Common myeloid progenitor, CD34-positive (primary cell): ENCODE data around the gene TENM4.
"Not testable (repeated sequence)": the region's sequence is repeated elsewhere in the genome, so short reads cannot be mapped to it uniquely, and the experiment has no call there.

Source experiments
- CTCF ChIA-PET: fragments of 350-600 bp; sonication (Branson Sonifier 250); formaldehyde crosslinking; loops from one replicate; lab custom pipeline; 2021; ENCODE audit warnings: antibody characterized with exemption; lab: Charles Lee
- POLR2A ChIA-PET: fragments of 350-600 bp; sonication (Branson Sonifier 250); formaldehyde crosslinking; loops from one replicate; lab custom pipeline; 2021; ENCODE audit warnings: antibody characterized with exemption; lab: Charles Lee
- DNase-seq, 3 donors: peaks; one replicate each; pipeline versions ENCODE4 v3.0.0 to v3.0.0-alpha.2; 2013
- H3K27ac ChIP-seq, 2 experiments: 1 replicate in 1 of 2; 2 replicates in 1 of 2; pipeline ENCODE4 v1.7.0; 2013; ENCODE audit warnings: inconsistent platforms in 2 of 2, low read length in 2 of 2, mild to moderate bottlenecking in 2 of 2, low read depth in 1 of 2, moderate library complexity in 1 of 2; ENCODE audit not compliant: severe bottlenecking in 2 of 2, insufficient read depth in 1 of 2, poor library complexity in 1 of 2
- H3K27me3 ChIP-seq, 5 experiments: replicated peaks in 2 of 5; 1 replicate in 3 of 5; 2 replicates in 2 of 5; pipeline versions ENCODE4 v1.6.1 to v1.7.0; 2013; ENCODE audit warnings: low read length in 4 of 5, mild to moderate bottlenecking in 2 of 5, moderate library complexity in 2 of 5, inconsistent platforms in 1 of 5; ENCODE audit not compliant: insufficient read depth in 5 of 5, control insufficient read depth in 4 of 5
- H3K36me3 ChIP-seq, 4 experiments: 1 replicate in 2 of 4; 2 replicates in 2 of 4; pipeline versions ENCODE4 v1.6.1 to v1.7.0; 2013; ENCODE audit warnings: low read length in 3 of 4, control low read depth in 1 of 4, mild to moderate bottlenecking in 1 of 4; ENCODE audit not compliant: control insufficient read depth in 4 of 4, insufficient read depth in 4 of 4
- H3K4me1 ChIP-seq, 4 experiments: 1 replicate in 3 of 4; 2 replicates in 1 of 4; pipeline versions ENCODE4 v1.6.1 to v1.7.1; 2013; ENCODE audit warnings: low read length in 3 of 4, mild to moderate bottlenecking in 3 of 4, control low read depth in 1 of 4, inconsistent platforms in 1 of 4, moderate library complexity in 1 of 4; ENCODE audit not compliant: control insufficient read depth in 4 of 4, insufficient read depth in 4 of 4; ENCODE audit errors: control extremely low read depth in 1 of 4
- H3K4me3 ChIP-seq, 7 experiments: 1 replicate in 4 of 7; 2 replicates in 3 of 7; pipeline versions ENCODE4 v1.5.1 to v1.7.0; 2013; ENCODE audit warnings: mild to moderate bottlenecking in 7 of 7, low read length in 6 of 7, moderate library complexity in 6 of 7, inconsistent platforms in 2 of 7, low read depth in 2 of 7, control low read depth in 1 of 7; ENCODE audit not compliant: insufficient read depth in 4 of 7, control insufficient read depth in 1 of 7; ENCODE audit errors: extremely low read depth in 1 of 7
- H3K9me3 ChIP-seq, 5 experiments: 1 replicate in 4 of 5; 2 replicates in 1 of 5; pipeline versions ENCODE4 v1.6.1 to v1.7.1; 2013; ENCODE audit warnings: low read length in 4 of 5, mild to moderate bottlenecking in 2 of 5, inconsistent platforms in 1 of 5, low read depth in 1 of 5, moderate library complexity in 1 of 5; ENCODE audit not compliant: control insufficient read depth in 4 of 5, insufficient read depth in 2 of 5; ENCODE audit errors: control extremely low read depth in 1 of 5
- WGBS: methylation state at CpG from one replicate; pipeline ENCODE4 v1.1.5; 2013; ENCODE audit not compliant: insufficient coverage; 5-methylcytosine and 5-hydroxymethylcytosine counted together

The TENM4 gene

GRCh38 chr11:79222163-79222562 lies 218.7 kb downstream of the TENM4 start:
- CTCF ChIA-PET, H3K4me1 ChIP-seq, H3K4me3 ChIP-seq, H3K36me3 ChIP-seq, DNase-seq, H3K27ac ChIP-seq, POLR2A ChIA-PET, H3K27me3 ChIP-seq, H3K9me3 ChIP-seq: not testable (repeated sequence)
- 93% methylated on average over 2 of the region's 5 CpGs for WGBS

DNA sequence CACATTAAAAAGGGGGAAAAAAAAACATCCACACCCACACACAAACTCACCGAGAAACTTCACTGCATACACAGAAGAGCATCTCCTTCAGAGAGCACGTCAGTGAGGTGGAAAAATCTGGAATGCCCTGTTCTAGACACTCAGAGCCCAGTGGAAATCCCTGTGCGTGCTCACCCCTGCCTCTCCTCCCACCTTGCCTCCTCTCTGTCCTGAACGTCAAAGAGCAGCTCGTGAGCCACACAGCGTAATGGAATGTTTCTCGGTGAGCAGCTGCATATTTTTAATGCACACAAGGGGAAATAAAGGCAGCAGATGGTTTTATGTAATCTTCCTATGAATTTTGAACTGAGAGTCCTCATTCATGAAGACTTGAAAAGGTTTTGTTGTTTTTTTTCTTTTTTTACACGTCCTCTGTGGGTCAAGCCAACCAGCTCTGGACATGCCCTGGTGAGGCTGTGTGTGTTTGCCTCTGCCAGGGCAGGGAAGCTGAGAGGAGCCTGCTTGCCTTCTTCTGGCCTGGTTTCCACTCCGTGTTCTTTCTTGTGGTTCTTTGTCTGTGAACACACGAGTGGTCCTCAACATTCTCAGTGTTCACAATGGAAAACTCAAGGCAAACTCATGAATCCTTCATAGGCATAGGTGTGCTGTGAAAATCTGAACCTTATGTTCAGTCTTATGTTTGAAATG lies 219.2 kb downstream of the TENM4 start:
- 92% methylated on average over 8 of the region's 10 CpGs for WGBS
- H3K36me3 ChIP-seq: no peaks in the 10 kb centered on the region
- POLR2A ChIA-PET: no interaction called here
- H3K9me3 ChIP-seq: no peaks in the 10 kb centered on the region
- CTCF ChIA-PET: no interaction called here
- H3K27me3 ChIP-seq: peaks cover 0 to 6% (median 0%) of the 10 kb centered on the region in 5 experiments
- H3K4me1 ChIP-seq: no peaks in the 10 kb centered on the region
- no peak overlapping the region for H3K27ac ChIP-seq
- DNase-seq: no peak
- H3K4me3 ChIP-seq: no peak overlapping the region

GRCh38 chr11:79220171-79220570 lies 220.7 kb downstream of the TENM4 start:
- no peaks in the 10 kb centered on the region for H3K9me3 ChIP-seq
- no peaks in the 10 kb centered on the region for H3K36me3 ChIP-seq
- peaks cover 0 to 3% (median 0%) of the 10 kb centered on the region in 5 experiments for H3K27me3 ChIP-seq
- no peak overlapping the region for H3K27ac ChIP-seq
- no peaks in the 10 kb centered on the region for H3K4me1 ChIP-seq
- ChIA-PET POLR2A (no interaction called here), CTCF (no interaction called here)
- no CpG with 5 or more reads among the region's 3 CpGs for WGBS
- no peak overlapping the region for H3K4me3 ChIP-seq
- no peak for DNase-seq

DNA sequence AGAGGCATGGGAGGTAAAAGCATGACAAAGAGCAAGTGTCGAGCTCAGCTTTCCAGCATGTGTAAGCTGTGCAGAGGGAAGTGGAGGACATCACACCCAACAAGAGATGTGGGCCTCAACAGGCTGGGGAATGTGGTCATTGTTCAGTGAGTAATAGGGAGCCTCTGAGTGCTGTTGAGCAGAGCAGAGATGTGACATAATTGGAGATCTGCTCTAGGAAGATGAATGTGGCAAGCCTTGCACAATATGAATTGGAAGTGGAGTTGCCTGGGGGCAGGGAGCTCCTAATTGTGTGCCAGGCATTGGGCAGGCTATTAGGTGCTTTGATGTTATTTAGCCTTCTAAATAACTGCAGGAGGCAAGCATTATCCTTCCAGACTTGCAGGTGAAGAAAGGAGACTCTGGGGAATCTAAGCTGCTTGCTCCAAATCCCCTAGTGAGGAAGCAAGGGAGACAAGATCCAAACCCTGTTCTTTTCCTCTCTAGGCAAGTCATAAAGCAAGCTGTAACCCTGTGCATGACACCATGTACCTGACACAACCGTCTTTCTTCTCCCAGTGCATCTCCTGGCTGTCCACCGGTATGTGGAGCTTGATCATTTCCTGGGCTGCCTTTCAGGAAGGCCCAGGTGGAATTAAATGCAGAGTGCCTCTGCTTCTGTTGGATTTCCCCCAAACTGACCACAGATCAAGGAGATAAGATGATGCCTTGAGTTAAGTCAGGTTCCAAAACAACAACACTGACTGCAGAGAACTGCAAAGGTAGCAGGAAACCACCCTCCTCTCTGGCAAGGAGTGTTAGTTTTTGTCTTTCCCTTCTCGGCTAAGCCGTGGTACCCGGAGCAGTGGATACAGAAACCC lies 221.4 kb downstream of the TENM4 start:
- H3K4me1 ChIP-seq: no peaks in the 10 kb centered on the region
- no peak for DNase-seq
- no peak overlapping the region for H3K4me3 ChIP-seq
- H3K27ac ChIP-seq: no peak overlapping the region
- no peaks in the 10 kb centered on the region for H3K9me3 ChIP-seq
- peaks cover 0 to 3% (median 0%) of the 10 kb centered on the region in 5 experiments for H3K27me3 ChIP-seq
- no peaks in the 10 kb centered on the region for H3K36me3 ChIP-seq
- CTCF ChIA-PET: no interaction called here
- POLR2A ChIA-PET: no interaction called here
- WGBS: 68% methylated on average over 6 of the region's 6 CpGs

DNA sequence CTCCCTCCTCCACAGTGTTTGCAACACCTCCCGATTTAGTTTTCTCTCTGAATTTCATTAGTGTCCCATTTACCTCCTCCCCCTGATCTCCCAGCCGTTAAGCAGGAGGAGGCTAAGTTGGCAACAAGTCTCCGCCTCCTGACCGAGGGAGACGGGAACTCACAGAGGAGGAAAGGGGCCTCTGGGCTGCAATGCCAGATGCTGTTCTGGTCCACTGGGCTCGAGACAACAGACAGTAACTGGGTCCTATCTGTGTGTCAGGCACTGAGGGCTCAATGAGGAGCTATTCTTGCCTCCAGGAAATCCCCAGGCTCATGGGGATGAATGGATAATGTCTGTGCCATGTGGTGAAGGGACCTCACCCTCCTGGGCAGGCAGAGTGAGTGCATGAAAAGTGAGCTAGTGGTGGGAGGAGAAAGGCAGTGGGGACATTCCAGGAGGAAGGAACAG lies 228.1 kb downstream of the TENM4 start:
- POLR2A ChIA-PET: no interaction called here
- 28% methylated on average over 6 of the region's 6 CpGs for WGBS
- H3K4me3 ChIP-seq: no peak overlapping the region
- H3K36me3 ChIP-seq: no peaks in the 10 kb centered on the region
- H3K27me3 ChIP-seq: peaks cover 0 to 8% (median 0%) of the 10 kb centered on the region in 5 experiments
- H3K27ac ChIP-seq: no peak overlapping the region
- H3K4me1 ChIP-seq: no peaks in the 10 kb centered on the region
- H3K9me3 ChIP-seq: no peaks in the 10 kb centered on the region
- CTCF ChIA-PET: no interaction called here
- DNase-seq: peak in 1 of 3 donors; percentile 10

DNA sequence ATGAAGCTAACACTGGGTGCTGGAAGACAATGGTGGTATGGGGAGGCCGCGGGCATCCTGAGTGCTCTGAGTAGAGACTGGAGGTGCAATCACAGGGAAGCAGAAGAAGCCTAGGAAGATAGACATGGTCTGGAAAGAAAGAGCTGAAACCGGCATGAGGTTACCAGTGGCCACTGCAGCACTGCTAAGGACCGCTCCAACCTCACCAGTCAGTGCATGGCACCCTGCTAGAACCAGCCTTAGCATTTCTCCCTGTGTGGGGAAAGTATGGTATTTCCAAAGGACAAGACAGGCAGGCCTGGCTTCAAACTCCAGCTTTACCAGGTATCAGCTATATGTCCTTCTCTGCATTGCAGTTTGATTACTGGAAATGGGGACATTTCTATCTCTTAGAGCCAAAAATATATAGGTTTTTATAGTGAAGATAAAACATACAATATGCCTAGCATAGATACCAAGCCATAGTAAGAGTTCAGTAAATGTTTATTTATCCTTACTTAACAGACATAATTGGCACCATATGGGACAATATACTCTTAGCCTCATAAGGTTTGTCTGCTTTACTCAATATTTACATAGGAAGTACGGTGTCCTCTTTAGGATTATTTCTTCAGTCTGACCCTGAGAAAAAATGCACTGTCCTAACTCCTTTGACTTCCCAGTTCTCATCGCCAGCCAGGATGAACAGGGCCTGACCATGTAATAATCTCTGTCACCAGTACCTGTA lies 231.1 kb downstream of the TENM4 start:
- ChIA-PET POLR2A (no interaction called here), CTCF (no interaction called here)
- Histone ChIP-seq H3K9me3 (no peaks in the 10 kb centered on the region), H3K27ac (no peak overlapping the region), H3K4me1 (no peaks in the 10 kb centered on the region), H3K36me3 (no peaks in the 10 kb centered on the region), H3K27me3 (peaks cover 0 to 8% (median 0%) of the 10 kb centered on the region in 5 experiments), H3K4me3 (no peak overlapping the region)
- no peak for DNase-seq
- WGBS: 97% methylated on average over 4 of the region's 6 CpGs
